GM19035 (cell line): ENCODE results near the gene INCENP.

Experiments used
- ATAC-seq: cut with Tn5 transposase; IDR thresholded peaks from one replicate; pipeline ENCODE4 v1.9.1; 2021; ENCODE audit not compliant: unreplicated experiment

Gene INCENP

GRCh38 chr11:62140304-62141110 is 16.7 kb downstream of the INCENP start:
- ATAC-seq = no peak

GRCh38 chr11:62141111-62142042 is 17.6 kb downstream of the INCENP start:
- ATAC-seq = no peak

GRCh38 chr11:62142043-62142375 is 18.2 kb downstream of the INCENP start:
- no peak for ATAC-seq

GRCh38 chr11:62142921-62143320 is 19.1 kb downstream of the INCENP start:
- no peak for ATAC-seq

GRCh38 chr11:62143727-62144126 is 19.9 kb downstream of the INCENP start:
- no peak for ATAC-seq

GRCh38 chr11:62144641-62145255 is 20.9 kb downstream of the INCENP start:
- no peak for ATAC-seq

- no peak for ATAC-seq
These were observed 21.6 kb downstream of the INCENP start for GRCh38 chr11:62145261-62145871.

GRCh38 chr11:62146476-62147200 is 22.8 kb downstream of the INCENP start:
- no peak for ATAC-seq

GRCh38 chr11:62147545-62147944 is 23.7 kb downstream of the INCENP start:
- ATAC-seq = no peak

- ATAC-seq = no peak
These were observed 24.6 kb downstream of the INCENP start for GRCh38 chr11:62148271-62148980.

- ATAC-seq = no peak
These were observed 26.4 kb downstream of the INCENP start for GRCh38 chr11:62149986-62150886.

- no peak for ATAC-seq
These were observed 27.3 kb downstream of the INCENP start for GRCh38 chr11:62150887-62151736.

- ATAC-seq = no peak
These were observed 27.9 kb downstream of the INCENP start for GRCh38 chr11:62151737-62152102.

GRCh38 chr11:62152245-62153086 is 28.7 kb downstream of the INCENP start:
- no peak for ATAC-seq

GRCh38 chr11:62153087-62153395 is 29.2 kb downstream of the INCENP start:
- ATAC-seq = no peak

- ATAC-seq = no peak
These were observed 29.8 kb downstream of the INCENP start for GRCh38 chr11:62153617-62154016.

- no peak for ATAC-seq
These were observed 33.8 kb downstream of the INCENP start for GRCh38 chr11:62157603-62158002.
